Brain microvascular endothelial cell (primary cell): Measurements from ENCODE around the gene INSYN2B.
A peak's percentile ranks its signal among the peaks of the same experiment; 100 is the strongest.

ENCODE experiments used
- DNase-seq: peaks from one replicate; pipeline ENCODE4 v3.0.0-alpha.2; 2020
- H3K27ac ChIP-seq: fragments of 250-450 bp; sonication (Bioruptor Pico); 2 replicates; pipeline ENCODE4 v1.5.1; 2020; ENCODE audit warnings: mild to moderate bottlenecking, moderate library complexity
- H3K27me3 ChIP-seq: fragments of 250-450 bp; sonication (Bioruptor Pico); replicated peaks from 2 replicates; pipeline ENCODE4 v1.5.1; 2020; ENCODE audit warnings: mild to moderate bottlenecking
- H3K36me3 ChIP-seq: fragments of 250-450 bp; sonication (Bioruptor Pico); replicated peaks from 2 replicates; pipeline ENCODE4 v1.5.1; 2020; ENCODE audit warnings: mild to moderate bottlenecking
- H3K4me3 ChIP-seq: 2 replicates; pipeline ENCODE4 v1.5.1; 2011; ENCODE audit warnings: low read depth, mild to moderate bottlenecking, control low read depth, low read length, moderate library complexity
- in situ Hi-C: cut with HindIII; loops from 2 replicates; pipeline ENCODE4 v1.10.0; 2017; ENCODE audit warnings: low sequenced_read_pairs, low pct_ligation_motif_present
- TF ChIP-seq, protein P1 (sequence below): IDR thresholded peaks from 2 replicates; pipeline ENCODE4 v1.5.1; 2011; ENCODE audit warnings: low read depth, mild to moderate bottlenecking, moderate library complexity, low read length, control low read depth, inconsistent platforms; ENCODE audit errors: missing control alignments

The INSYN2B gene

GRCh38 chr5:169988947-169989346 is 8.7 kb upstream of the INSYN2B start:
- Histone ChIP-seq H3K4me3 (no peak overlapping the region), H3K27ac (peak overlapping the region; percentile 38), H3K36me3 (no peaks in the 10 kb centered on the region), H3K27me3 (no peaks in the 10 kb centered on the region)
- in situ Hi-C loops: no loop called here
- peak; percentile 41 for DNase-seq
- TF ChIP-seq, protein P1, sequence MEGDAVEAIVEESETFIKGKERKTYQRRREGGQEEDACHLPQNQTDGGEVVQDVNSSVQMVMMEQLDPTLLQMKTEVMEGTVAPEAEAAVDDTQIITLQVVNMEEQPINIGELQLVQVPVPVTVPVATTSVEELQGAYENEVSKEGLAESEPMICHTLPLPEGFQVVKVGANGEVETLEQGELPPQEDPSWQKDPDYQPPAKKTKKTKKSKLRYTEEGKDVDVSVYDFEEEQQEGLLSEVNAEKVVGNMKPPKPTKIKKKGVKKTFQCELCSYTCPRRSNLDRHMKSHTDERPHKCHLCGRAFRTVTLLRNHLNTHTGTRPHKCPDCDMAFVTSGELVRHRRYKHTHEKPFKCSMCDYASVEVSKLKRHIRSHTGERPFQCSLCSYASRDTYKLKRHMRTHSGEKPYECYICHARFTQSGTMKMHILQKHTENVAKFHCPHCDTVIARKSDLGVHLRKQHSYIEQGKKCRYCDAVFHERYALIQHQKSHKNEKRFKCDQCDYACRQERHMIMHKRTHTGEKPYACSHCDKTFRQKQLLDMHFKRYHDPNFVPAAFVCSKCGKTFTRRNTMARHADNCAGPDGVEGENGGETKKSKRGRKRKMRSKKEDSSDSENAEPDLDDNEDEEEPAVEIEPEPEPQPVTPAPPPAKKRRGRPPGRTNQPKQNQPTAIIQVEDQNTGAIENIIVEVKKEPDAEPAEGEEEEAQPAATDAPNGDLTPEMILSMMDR: no peak

DNA sequence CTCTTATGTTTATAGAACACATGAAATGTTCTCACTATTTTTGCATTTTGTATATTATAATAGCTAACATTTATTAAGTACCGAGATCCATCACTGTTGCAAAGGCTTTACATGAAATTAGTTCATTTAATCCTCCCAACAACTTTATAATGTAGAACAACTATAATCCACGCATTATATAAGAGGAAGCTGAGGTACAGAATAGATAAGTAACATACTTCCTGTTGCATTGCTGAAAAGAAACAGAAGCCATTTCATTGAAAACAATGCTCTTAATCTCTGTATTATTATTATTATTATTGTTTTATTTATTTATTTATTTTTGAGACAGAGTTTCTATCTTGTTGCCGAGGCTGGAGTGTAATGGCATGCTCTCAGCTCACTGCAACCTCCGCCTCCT is 7.9 kb upstream of the INSYN2B start:
- DNase-seq: no peak
- Histone ChIP-seq H3K36me3 (no peaks in the 10 kb centered on the region), H3K27ac (no peak overlapping the region), H3K4me3 (no peak overlapping the region), H3K27me3 (no peaks in the 10 kb centered on the region)
- in situ Hi-C loops: no loop called here
- TF ChIP-seq, protein P1: no peak

DNA sequence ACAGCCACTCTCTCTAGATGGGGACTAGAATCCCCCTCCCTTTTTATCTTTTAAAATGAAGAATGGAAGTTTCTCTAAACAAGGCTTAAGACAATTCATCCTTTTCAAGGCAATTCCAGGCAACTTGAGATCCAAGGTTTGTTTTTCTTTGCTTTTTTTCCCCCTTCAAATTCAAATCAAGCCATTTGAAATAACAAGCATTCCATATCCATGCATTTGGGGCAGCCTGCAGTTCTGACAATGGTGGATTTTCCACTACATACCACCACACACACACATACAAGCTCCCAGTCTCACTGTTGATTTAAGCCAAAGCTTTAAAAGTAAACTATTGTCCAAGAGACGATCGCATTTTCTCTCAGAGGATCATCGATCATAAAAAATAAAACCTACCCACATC is 424 bp downstream of the INSYN2B start:
- H3K36me3 ChIP-seq: no peaks in the 10 kb centered on the region
- H3K27me3 ChIP-seq: no peaks in the 10 kb centered on the region
- TF ChIP-seq, protein P1: no peak
- no peak for DNase-seq
- H3K4me3 ChIP-seq: peak overlapping the region; percentile 80
- H3K27ac ChIP-seq: peak overlapping the region; percentile 9
- in situ Hi-C loops: no loop called here

DNA sequence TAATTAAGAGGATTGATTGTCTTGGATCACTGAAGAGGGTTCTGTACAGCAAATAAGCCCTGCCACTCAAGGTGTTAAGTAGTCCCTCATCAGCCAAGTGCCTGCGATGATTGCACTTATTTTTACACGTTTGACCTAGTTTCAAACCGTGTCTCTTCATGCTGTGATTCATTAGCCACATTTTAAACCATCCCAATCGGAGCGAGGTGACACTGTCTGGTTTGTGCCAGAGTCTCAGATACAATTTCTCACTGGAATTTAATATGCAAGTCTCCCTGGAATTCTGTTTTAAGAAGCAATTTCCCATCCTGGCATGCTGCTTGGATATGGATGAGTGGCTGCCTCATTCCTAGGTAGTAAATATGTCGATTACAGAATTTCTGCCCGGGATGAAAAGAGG is 1.6 kb downstream of the INSYN2B start:
- Histone ChIP-seq H3K27me3 (no peaks in the 10 kb centered on the region), H3K36me3 (no peaks in the 10 kb centered on the region), H3K27ac (no peak overlapping the region), H3K4me3 (peak overlapping the region; percentile 80)
- in situ Hi-C loops: no loop called here
- TF ChIP-seq, protein P1: no peak
- DNase-seq: no peak

GRCh38 chr5:169974121-169974770 is 6.0 kb downstream of the INSYN2B start:
- Histone ChIP-seq H3K4me3 (no peak overlapping the region), H3K27me3 (no peaks in the 10 kb centered on the region), H3K36me3 (no peaks in the 10 kb centered on the region), H3K27ac (no peak overlapping the region)
- TF ChIP-seq, protein P1: no peak
- in situ Hi-C loops: no loop called here
- no peak for DNase-seq

- TF ChIP-seq, protein P1: no peak
- Histone ChIP-seq H3K27me3 (no peaks in the 10 kb centered on the region), H3K36me3 (no peaks in the 10 kb centered on the region), H3K4me3 (no peak overlapping the region), H3K27ac (no peak overlapping the region)
- in situ Hi-C loops: no loop called here
- DNase-seq: no peak
Observed at GRCh38 chr5:169973056-169973455, 7.2 kb downstream of the INSYN2B start.
